ENCODE results near the gene RSBN1.
"Not testable (repeated sequence)": the region's sequence is repeated elsewhere in the genome, so short reads cannot be mapped to it uniquely, and the experiment has no call there.

Gene RSBN1

GRCh38 chr1:113779542-113779941 is 32.7 kb downstream of the RSBN1 start:
- no peak for DNase-seq

- DNase-seq, result no peak
Measured at GRCh38 chr1:113777561-113777960, 34.7 kb downstream of the RSBN1 start.

- no peak for DNase-seq
Measured at GRCh38 chr1:113770031-113770430, 42.2 kb downstream of the RSBN1 start.

GRCh38 chr1:113769601-113769970 is 42.7 kb downstream of the RSBN1 start:
- DNase-seq, result no peak

GRCh38 chr1:113768916-113769600 is 43.2 kb downstream of the RSBN1 start:
- DNase-seq, result no peak

- no peak for DNase-seq
Measured at GRCh38 chr1:113765306-113766230, 46.7 kb downstream of the RSBN1 start.

- DNase-seq, result no peak
Measured at GRCh38 chr1:113763661-113764060, 48.6 kb downstream of the RSBN1 start.

- no peak for DNase-seq
Measured at GRCh38 chr1:113761937-113762336, 50.3 kb downstream of the RSBN1 start.

GRCh38 chr1:113760102-113761080 is 51.9 kb downstream of the RSBN1 start:
- DNase-seq, result no peak

GRCh38 chr1:113759333-113760101 is 52.8 kb downstream of the RSBN1 start, which contains the start of gene PHTF1:
TSS of gene PHTF1 (minus strand) at chr1:113759486. CDS start at chr1:113758703, 783 bp downstream.
- DNase-seq, result peak; percentile 72

- peak; percentile 53 for DNase-seq
Measured at GRCh38 chr1:113758631-113759332, 53.5 kb downstream of the RSBN1 start.

GRCh38 chr1:113756461-113756860 is 55.8 kb downstream of the RSBN1 start:
- DNase-seq, result no peak

GRCh38 chr1:113753333-113753732 is 58.9 kb downstream of the RSBN1 start:
- not testable (repeated sequence) for DNase-seq

- no peak for DNase-seq
Measured at GRCh38 chr1:113751516-113751915, 60.8 kb downstream of the RSBN1 start.

- no peak for DNase-seq
Measured at GRCh38 chr1:113751114-113751513, 61.2 kb downstream of the RSBN1 start.

GRCh38 chr1:113749402-113749801 is 62.9 kb downstream of the RSBN1 start:
- no peak for DNase-seq

- no peak for DNase-seq
Measured at GRCh38 chr1:113747376-113747775, 64.9 kb downstream of the RSBN1 start.

- DNase-seq, result no peak
Measured at GRCh38 chr1:113745425-113745824, 66.9 kb downstream of the RSBN1 start.

GRCh38 chr1:113744114-113744513 is 68.2 kb downstream of the RSBN1 start:
- no peak for DNase-seq

GRCh38 chr1:113742515-113742914 is 69.8 kb downstream of the RSBN1 start:
- no peak for DNase-seq

- no peak for DNase-seq
Measured at GRCh38 chr1:113734357-113735055, 77.8 kb downstream of the RSBN1 start.
